T-helper 1 cell treated with Interleukin-12 subunit alpha and Interleukin-12 subunit beta and Interleukin-4 antibody, amounts not matched to agents 30 μg/mL and 1 μg/mL, for 36 hours (primary cell): ENCODE data around the gene PDPK1.
"Not testable (repeated sequence)": the region's sequence is repeated elsewhere in the genome, so short reads cannot be mapped to it uniquely, and the experiment has no call there.

Experiments used
- H3K27ac Mint-ChIP-seq: one replicate; pipeline ENCODE4 v1.8.0; 2021; ENCODE audit warnings: mild to moderate bottlenecking, mixed read lengths
- H3K27me3 Mint-ChIP-seq: one replicate; pipeline ENCODE4 v1.8.0; 2021; ENCODE audit warnings: low read depth, mixed read lengths
- H3K36me3 Mint-ChIP-seq: one replicate; pipeline ENCODE4 v1.8.0; 2021; ENCODE audit warnings: low read depth, mixed read lengths
- H3K4me1 Mint-ChIP-seq: one replicate; pipeline ENCODE4 v1.8.0; 2021; ENCODE audit warnings: low read depth, mixed read lengths
- H3K4me3 Mint-ChIP-seq: one replicate; pipeline ENCODE4 v1.8.0; 2021; ENCODE audit warnings: mild to moderate bottlenecking, moderate library complexity, mixed read lengths
- H3K9me3 Mint-ChIP-seq: one replicate; pipeline ENCODE4 v1.8.0; 2021; ENCODE audit warnings: mixed read lengths

The PDPK1 gene

DNA sequence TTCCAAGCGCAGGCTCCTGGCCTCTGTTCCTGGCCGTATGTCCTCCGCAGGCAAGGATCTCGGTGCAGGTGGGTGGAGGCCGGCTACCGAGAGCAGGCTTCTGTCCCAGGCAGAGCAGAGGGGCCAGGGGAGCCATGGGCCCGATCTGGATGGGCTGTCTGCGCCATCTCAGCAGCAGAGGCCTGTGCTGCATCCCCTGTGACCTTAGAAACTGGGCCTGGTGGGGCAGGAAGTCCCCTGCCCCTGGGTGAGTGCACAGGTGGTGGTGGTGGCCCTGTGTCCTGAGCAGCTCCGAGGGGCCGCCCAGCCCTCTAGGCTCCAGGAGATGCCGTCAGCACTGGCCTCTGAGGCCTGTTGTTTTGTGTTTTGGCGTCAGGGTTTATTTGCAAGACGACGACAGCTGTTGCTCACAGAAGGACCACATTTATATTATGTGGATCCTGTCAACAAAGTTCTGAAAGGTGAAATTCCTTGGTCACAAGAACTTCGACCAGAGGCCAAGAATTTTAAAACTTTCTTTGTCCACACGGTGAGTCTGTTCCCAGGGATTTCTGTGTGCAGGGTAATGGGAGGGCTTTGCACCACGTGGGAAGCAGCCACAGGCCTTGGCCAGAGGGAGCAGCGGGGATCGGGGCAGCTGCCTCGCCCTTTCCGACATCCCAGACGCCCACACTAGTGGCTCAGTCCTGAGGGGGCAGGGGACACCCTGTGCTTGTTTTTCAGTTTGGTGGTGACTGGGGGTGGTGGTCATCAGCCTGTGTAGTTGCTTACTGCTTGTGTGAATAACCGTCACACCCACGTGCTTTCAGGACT is 59.1 kb downstream of the PDPK1 start:
- H3K36me3 Mint-ChIP-seq: peaks cover 10% of the 10 kb centered on the region
- no peaks in the 10 kb centered on the region for H3K9me3 Mint-ChIP-seq
- no peak overlapping the region for H3K27ac Mint-ChIP-seq

DNA sequence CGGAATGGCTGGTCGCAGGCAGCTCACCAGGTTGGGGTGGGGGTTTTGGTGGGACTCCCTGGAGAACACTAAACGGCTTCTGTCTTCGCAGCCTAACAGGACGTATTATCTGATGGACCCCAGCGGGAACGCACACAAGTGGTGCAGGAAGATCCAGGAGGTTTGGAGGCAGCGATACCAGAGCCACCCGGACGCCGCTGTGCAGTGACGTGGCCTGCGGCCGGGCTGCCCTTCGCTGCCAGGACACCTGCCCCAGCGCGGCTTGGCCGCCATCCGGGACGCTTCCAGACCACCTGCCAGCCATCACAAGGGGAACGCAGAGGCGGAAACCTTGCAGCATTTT is 59.7 kb downstream of the PDPK1 start:
- peaks cover 10% of the 10 kb centered on the region for H3K36me3 Mint-ChIP-seq
- H3K27ac Mint-ChIP-seq: no peak overlapping the region
- peaks cover 15% of the 10 kb centered on the region for H3K4me1 Mint-ChIP-seq
- no peak overlapping the region for H3K4me3 Mint-ChIP-seq
- H3K27me3 Mint-ChIP-seq: no peaks in the 10 kb centered on the region
- no peaks in the 10 kb centered on the region for H3K9me3 Mint-ChIP-seq

More for the DNA sequence above, 59.1 kb downstream of the PDPK1 start:
- Mint-ChIP-seq H3K4me1 (peaks cover 18% of the 10 kb centered on the region), H3K4me3 (no peak overlapping the region), H3K27me3 (no peaks in the 10 kb centered on the region)

DNA sequence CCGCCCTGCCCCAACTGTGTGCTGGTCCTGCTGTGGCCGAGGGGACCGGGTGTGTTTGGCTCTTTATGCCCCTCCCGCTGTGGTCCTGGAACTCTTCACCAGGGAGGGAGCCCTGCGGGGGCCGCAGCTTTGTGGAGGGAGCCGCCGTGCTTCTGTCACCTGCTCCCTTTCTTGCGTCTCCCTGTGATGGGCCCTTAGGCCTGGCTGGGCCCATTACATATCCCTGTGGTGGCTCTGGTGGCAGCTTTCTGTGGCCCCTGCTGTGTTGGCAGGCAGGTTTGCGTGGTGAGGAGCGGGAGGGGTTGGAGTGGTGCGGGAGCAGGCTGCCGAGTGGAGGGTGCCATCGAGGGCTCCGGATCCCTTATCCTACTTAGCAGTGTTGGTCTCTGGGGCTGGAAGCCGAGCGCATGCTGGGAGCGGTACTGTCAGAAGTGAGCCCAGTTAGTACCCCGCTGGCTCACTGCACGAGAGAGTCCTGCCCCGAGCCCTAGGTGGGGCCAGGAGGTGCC is 60.4 kb downstream of the PDPK1 start:
- Mint-ChIP-seq H3K4me1 (peaks cover 12% of the 10 kb centered on the region), H3K9me3 (no peaks in the 10 kb centered on the region), H3K36me3 (peaks cover 10% of the 10 kb centered on the region), H3K27me3 (no peaks in the 10 kb centered on the region), H3K4me3 (no peak overlapping the region), H3K27ac (no peak overlapping the region)

DNA sequence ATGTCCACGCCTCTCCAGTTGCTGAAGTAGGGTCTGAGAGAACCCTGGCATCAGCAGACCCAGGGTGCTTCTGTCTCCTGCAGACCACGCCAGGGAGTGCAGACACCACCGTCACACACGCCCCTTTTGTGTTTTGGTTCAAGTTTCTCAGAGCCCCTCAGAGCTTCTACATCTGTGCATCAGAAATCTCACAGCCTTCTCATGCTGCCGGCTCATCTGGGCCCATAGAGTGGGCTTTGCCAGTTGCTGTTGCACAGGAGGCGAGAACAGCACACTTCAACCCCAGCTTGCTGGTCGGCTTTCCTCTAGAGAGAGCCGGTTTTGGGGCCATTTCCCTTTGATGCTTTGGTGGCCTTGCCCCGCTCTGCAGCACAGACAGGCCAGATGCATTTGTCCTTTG is 60.9 kb downstream of the PDPK1 start:
- Mint-ChIP-seq H3K27me3 (no peaks in the 10 kb centered on the region), H3K36me3 (peaks cover 6% of the 10 kb centered on the region), H3K4me1 (peaks cover 8% of the 10 kb centered on the region), H3K9me3 (no peaks in the 10 kb centered on the region), H3K27ac (no peak overlapping the region), H3K4me3 (no peak overlapping the region)

DNA sequence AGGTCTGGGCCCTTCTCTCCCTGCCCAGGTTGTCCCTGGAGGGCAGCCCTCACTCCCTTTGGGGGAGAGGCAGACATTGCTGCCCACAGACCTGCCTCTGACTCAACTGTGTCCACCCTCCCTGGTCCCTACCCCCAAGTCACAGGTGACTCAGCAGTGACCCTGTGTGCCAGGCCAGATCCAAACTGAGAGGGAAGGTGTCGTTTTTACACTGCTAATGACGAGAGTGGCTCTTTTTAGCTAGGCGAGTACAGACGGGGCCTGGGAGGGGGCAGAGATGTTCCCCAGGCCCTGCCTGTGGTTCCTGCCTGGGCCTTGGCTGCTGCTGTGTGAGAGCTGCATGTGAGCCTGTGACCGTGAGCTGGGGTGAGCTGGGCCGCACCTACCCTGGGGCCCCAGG is 61.3 kb downstream of the PDPK1 start:
- not testable (repeated sequence) for H3K9me3 Mint-ChIP-seq, H3K27me3 Mint-ChIP-seq, H3K27ac Mint-ChIP-seq, H3K4me1 Mint-ChIP-seq, H3K4me3 Mint-ChIP-seq, H3K36me3 Mint-ChIP-seq

DNA sequence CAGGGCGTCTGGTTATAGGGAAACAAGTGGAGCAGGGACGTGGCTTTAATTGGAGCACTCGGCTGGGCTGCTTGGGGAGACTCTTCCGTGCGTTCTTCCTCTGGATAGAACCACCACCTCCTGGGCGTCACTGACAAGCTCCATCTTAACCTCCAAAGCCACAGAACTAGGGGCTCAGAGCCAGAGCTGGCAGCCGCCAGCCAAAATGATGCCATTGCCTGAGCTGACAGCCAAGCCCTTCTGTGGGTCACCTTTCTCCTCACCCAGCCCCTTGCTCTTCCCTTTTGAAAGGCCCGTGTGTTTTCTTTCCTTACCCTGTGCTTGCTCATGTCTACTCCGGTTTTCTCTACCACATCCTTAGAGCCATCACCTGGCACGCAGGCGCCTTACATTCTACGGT is 62.0 kb downstream of the PDPK1 start:
- H3K4me1 Mint-ChIP-seq, H3K27me3 Mint-ChIP-seq, H3K36me3 Mint-ChIP-seq, H3K9me3 Mint-ChIP-seq, H3K27ac Mint-ChIP-seq, H3K4me3 Mint-ChIP-seq: not testable (repeated sequence)

DNA sequence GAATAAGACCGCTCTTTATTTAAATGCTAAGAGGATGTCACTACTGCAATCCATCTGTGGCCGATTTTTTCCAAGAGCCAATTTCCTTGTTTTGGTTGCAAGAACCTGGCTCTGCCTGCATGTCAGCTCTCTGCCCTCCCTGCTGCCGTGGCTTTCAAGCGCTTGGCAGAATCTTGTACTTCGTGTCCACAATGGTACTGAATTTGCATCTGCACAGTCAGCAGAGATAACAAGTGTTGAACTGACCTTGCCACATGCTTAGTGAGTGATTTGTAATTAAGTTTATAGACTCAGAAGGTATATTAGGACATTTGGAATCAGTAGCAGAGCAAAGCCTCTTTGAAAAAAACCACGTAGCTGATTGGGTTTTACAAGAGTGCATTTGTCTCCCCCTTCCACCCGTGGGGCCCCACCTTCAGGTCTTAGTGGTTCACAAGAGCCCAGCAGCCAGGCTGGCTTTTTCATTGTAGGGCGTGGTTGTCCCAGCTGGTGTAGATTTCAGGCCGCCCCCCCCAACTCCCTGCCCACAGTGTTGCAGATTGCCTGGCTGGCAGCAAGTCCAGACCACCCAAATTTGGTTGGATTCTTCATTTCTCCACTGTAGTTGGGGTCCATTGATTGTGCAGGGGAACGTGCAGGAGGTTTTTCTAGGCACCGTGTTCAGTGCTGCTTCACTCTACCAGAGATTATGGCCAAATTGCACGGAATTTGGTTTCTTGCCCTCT is 63.6 kb downstream of the PDPK1 start:
- H3K27me3 Mint-ChIP-seq, H3K9me3 Mint-ChIP-seq, H3K4me3 Mint-ChIP-seq, H3K36me3 Mint-ChIP-seq, H3K27ac Mint-ChIP-seq, H3K4me1 Mint-ChIP-seq: not testable (repeated sequence)

DNA sequence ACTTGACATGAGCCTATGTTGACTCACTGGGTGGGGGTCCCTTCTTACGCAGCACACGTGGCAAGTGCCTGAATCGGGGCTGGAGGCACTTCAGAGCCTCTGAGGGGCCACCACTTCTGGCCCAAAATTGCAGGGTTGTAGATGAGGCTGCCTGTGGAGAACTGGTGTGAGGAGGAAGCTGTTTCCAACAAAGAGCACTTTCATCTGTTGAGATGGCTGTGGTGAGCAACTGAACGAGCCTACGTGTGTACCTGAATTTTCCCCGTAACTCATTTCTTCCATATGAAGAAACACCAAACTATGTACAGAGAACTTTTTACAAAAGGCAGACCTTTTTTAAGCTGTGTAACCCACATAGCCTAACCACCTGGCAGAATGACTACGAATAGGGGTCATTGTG is 64.4 kb downstream of the PDPK1 start:
- not testable (repeated sequence) for H3K36me3 Mint-ChIP-seq, H3K27me3 Mint-ChIP-seq, H3K4me1 Mint-ChIP-seq, H3K9me3 Mint-ChIP-seq, H3K27ac Mint-ChIP-seq
- peak overlapping the region; percentile 44 for H3K4me3 Mint-ChIP-seq

DNA sequence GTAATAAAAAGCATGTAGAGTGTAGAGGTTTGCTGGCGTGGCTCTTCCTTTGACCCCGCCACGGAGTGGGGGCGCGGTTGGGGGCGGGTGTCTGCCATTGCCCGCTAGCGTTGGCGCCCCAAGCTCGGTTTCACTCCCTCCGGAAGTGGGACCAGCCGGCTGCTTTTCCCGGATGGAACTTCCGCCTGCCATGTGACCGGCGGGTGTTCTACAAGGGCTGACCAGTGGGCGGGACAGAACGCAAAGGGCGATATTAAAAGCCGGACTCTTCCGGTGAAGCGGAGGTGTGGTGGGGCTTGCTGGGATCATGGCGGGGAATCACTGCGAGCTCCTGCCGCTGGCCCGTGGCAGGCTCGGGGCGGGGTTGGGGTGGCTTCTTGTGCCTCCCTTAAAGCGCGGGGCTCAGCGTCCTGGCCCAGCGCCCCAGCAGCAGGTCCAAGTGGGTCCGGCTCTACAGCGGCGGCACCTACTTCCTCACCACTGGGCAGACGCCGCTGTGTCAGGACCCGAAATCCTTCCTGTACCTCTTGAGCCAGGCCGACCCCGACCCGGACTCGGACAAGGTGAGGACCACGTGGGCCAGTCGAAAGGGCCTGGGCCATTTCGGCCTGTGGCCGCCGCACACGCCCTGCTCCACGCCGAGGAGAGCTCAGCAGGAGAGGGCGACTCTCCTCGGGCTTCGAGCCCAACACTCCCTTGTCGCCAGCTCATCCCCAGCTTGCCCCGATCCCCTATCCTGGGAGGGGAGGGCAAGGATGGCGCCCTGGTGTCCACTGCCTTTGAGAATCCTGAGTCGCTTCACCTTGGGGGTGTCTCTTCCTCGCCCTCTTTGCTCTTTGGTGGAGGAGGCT is 65.6 kb downstream of the PDPK1 start:
- peak overlapping the region; percentile 98 for H3K4me3 Mint-ChIP-seq
- H3K27me3 Mint-ChIP-seq: no peaks in the 10 kb centered on the region
- H3K4me1 Mint-ChIP-seq: peaks cover 17% of the 10 kb centered on the region
- no peaks in the 10 kb centered on the region for H3K9me3 Mint-ChIP-seq
- H3K27ac Mint-ChIP-seq: peak overlapping the region; percentile 93
- H3K36me3 Mint-ChIP-seq: peaks cover 2% of the 10 kb centered on the region

DNA sequence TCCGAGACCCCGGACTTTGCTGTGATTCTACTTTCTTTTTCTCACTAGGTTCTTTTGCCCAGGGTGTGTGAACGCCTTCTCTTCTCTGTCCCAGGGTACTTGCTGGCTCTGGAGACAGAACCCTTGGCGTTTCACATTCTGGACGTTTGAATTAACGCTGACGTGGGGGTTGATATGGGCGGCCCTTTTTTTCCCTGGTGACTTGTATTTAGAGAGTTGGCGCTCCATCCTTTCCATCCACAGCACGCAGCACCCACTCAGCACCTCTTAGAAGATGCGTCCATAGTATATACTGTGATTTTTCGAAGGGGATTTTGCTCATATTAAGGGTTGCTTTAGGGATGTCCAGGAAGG is 66.2 kb downstream of the PDPK1 start:
- H3K36me3 Mint-ChIP-seq, H3K9me3 Mint-ChIP-seq, H3K27me3 Mint-ChIP-seq: not testable (repeated sequence)
- peaks cover 17% of the 10 kb centered on the region for H3K4me1 Mint-ChIP-seq
- peak overlapping the region; percentile 98 for H3K4me3 Mint-ChIP-seq
- peak overlapping the region; percentile 93 for H3K27ac Mint-ChIP-seq

DNA sequence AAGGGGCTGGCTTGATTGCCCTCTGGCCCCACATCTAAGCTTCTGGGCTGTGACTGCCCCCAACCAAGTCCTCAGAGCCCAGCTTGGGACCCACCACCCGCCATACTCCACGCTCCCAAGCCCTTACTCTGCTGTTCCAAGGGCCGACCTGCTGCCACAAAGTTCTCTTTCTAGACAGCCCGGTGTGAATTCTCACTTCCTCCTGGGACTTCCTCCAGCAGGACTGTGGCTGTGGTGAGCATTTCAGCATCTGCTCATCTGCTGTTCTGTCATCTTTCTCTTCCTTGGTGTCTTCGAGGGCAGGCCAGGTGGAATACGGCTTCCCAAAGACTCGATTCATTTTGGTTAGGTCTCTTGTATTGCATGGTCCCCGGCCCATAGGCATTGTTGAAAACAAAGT is 69.0 kb downstream of the PDPK1 start:
- H3K27ac Mint-ChIP-seq, H3K36me3 Mint-ChIP-seq, H3K9me3 Mint-ChIP-seq, H3K4me3 Mint-ChIP-seq, H3K27me3 Mint-ChIP-seq: not testable (repeated sequence)
- H3K4me1 Mint-ChIP-seq: peaks cover 17% of the 10 kb centered on the region

DNA sequence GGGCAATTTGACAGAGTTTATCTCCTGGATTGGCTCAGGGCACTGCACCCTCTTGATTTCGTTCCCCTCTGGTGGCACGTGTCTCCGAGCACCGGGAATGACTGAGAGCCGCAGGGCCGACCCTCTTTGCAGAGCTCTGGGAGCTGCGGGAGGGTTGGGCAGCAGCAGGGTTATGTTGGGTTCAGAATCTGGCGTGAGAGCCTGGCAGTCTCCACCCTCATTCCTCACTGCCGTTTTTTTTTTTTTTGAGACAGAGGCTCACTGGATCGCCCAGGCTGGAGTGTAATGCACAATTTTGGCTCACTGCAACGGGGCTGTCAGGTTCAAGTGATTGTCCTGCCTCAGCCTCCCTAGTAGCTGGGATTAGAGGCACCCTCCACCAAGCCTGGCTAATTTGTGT is 71.5 kb downstream of the PDPK1 start:
- not testable (repeated sequence) for H3K27me3 Mint-ChIP-seq, H3K9me3 Mint-ChIP-seq, H3K27ac Mint-ChIP-seq, H3K36me3 Mint-ChIP-seq, H3K4me1 Mint-ChIP-seq, H3K4me3 Mint-ChIP-seq

DNA sequence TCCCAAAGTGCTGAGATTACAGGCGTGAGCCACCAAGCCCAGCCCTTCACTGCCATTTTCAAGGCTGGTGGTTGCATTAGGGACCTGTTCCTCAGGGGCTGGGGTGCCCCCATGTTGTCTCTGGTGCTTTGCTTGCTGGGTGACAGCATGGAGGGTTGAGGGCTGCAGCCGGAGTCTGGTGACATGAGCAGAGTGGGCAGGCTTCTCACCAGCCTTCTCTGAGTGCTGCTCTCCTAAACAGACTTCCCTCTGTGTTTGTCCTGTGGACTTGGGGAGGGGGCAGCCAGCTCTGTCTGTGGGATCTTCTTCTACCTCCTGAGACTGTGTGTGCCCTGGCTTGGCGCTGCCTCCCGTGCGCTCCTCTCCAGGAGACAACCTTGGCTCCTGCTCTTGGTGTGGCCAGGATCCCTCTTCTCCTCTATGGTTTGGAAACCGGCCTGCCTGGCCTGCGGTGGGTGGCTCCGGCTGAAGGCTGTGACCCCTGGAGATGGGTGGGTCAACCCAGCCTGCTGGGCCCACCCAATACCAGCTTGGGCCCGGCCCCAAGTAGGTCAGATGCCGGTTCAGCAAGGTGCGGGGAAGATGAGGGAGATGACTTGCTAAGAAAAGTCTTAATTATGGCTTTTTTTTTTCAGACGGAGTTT is 72.1 kb downstream of the PDPK1 start:
- no peaks in the 10 kb centered on the region for H3K27me3 Mint-ChIP-seq
- no peak overlapping the region for H3K27ac Mint-ChIP-seq
- peaks cover 8% of the 10 kb centered on the region for H3K4me1 Mint-ChIP-seq
- no peaks in the 10 kb centered on the region for H3K9me3 Mint-ChIP-seq
- peaks cover 9% of the 10 kb centered on the region for H3K36me3 Mint-ChIP-seq
- no peak overlapping the region for H3K4me3 Mint-ChIP-seq

DNA sequence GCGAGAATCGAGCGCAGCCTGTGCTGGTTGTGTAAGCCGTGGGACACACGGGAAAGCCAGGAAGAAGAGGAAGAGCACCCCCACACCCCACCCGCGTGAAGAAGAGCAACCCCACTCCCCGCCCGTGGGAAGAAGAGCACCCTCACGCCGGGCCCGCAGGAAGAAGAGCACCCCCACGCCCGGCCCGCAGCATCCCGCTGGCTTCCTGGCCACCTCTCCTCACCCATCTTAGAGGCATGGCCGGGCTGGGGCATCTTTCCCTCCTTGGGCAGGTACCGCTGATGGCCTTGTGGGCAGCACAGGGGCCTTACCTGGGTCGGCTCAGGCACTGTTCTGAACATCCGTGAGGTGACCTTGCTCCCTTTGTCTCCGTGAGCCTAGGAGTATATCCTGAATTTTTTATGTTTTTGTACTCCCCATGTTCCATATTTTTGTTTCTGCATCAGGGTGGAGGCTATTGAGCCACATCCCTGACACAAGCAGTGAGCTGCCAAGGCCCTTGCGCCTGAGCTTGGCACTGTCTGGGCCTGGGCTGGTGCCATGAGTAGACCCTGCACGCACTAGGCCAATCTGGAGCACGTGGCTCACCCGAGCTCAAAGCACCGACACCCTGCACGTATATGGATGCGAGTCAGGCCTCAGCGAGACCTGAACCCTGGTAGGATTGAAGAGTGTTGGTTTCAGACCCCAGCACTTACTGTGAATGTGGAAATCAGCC is 73.1 kb downstream of the PDPK1 start:
- H3K27me3 Mint-ChIP-seq: no peaks in the 10 kb centered on the region
- no peak overlapping the region for H3K27ac Mint-ChIP-seq

More for the DNA sequence above, 73.1 kb downstream of the PDPK1 start:
- Mint-ChIP-seq H3K4me3 (no peak overlapping the region), H3K36me3 (peaks cover 12% of the 10 kb centered on the region), H3K4me1 (peaks cover 8% of the 10 kb centered on the region), H3K9me3 (no peaks in the 10 kb centered on the region)
